G401.6 (cell line): ENCODE measurements around the gene CGAS.
"Not testable (repeated sequence)": the region's sequence is repeated elsewhere in the genome, so short reads cannot be mapped to it uniquely, and the experiment has no call there.

Experiments
- FAIRE-seq: peaks from 2 replicates; lab custom pipeline; 2012; peaks lifted over from hg19 to GRCh38; lab: Jason Lieb, UNC

CGAS gene

GRCh38 chr6:73394577-73395354, 57.3 kb downstream of the CGAS start, which contains the start of gene DDX43:
Gene DDX43 (plus strand): TSS chr6:73394828. CDS start chr6:73394906, 78 bp downstream.
- FAIRE-seq: no peak

DNA sequence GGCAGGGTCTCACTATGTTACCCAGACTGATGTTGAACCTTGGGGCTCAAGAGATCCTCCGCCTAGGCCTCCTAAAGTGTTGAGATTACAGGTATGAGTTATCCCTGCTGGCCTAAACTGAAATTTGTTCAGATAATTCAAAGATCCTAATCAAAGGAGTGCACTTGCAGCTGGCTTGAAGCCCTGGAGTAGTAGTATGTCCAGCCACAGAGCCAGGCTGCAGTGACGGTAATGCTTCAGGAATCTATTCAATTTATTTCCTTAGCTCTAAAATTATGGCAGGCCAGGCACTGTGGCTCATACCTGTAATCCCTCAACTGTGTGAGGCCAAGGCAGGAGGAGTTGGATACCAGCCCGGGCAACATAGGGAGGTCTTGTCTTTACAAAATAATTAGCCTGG, 58.8 kb downstream of the CGAS start:
- no peak for FAIRE-seq

- not testable (repeated sequence) for FAIRE-seq
These were observed 59.9 kb downstream of the CGAS start for GRCh38 chr6:73392188-73392587.

DNA sequence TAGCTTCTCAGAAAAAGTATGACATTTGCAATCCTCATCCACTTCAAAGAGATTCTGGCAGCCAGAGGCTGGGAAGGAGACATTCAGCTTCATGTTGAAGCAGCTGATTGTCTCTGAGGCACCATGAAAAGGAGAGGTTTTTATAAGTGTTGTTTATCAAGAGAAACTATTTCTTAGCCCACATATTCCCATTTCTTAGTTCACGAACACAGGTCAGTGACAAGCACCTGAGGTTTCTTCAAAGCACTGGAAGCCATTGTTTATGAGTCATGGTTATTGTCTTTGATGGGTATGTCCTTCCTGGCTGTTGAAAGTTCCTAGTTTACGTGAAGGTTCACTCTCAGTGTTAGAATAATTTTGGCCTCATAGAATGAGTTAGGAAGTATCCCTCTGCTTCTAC, 60.4 kb downstream of the CGAS start:
- FAIRE-seq: no peak

GRCh38 chr6:73389854-73390253, 62.2 kb downstream of the CGAS start:
- FAIRE-seq: no peak

DNA sequence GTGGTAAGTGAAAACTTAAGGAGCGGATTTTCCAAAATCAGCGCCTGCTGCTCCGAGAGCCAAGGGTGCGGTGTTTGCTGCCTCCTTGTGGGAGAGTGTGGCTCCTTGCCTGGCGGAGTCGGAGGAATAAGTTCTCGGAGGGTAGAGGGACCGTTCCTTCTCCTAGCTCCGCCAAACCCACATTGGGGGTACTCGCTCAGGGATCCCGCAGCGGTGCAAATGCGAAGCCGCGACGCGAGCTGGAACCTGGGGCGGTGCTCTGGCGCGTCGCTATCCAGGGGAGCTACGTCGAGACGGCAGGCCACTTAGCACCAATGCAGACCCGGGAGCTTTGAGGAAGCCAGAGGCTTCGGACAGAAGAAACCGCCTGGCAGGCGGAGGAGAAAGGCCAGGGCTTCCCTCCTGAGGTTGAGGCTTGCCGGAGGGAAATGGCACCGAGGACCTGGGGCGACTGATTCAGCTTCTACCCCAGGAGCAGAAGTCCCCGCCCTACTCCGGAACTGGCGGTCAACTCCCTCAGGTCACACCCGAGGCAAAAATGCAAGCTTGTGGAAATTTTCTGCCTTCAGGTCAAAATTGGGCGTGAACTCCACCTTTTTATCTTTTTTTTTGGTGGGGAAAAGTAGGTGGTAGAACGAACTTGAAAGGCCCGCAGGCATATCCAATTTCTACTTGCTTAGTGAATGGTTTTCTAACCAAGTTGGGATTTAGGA, 63.1 kb downstream of the CGAS start:
- peak; percentile 79 for FAIRE-seq

DNA sequence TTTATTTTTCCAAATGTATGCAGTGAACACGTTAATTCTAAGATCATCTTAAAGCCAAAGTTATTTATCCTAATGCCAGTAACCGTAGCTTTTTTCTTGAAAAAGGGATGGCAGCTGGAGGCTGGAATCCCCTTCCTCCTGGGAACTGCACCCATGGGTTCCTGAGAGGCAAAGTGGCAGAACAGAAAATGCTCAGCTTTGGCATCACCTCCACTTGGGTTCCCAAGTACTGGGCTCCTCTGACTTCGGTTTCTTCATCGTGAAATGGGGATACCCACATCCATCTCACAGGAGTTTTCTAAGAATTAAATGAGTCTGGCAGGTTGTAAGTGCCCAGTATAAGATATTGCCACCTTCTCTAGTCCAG, 63.7 kb downstream of the CGAS start:
- no peak for FAIRE-seq

DNA sequence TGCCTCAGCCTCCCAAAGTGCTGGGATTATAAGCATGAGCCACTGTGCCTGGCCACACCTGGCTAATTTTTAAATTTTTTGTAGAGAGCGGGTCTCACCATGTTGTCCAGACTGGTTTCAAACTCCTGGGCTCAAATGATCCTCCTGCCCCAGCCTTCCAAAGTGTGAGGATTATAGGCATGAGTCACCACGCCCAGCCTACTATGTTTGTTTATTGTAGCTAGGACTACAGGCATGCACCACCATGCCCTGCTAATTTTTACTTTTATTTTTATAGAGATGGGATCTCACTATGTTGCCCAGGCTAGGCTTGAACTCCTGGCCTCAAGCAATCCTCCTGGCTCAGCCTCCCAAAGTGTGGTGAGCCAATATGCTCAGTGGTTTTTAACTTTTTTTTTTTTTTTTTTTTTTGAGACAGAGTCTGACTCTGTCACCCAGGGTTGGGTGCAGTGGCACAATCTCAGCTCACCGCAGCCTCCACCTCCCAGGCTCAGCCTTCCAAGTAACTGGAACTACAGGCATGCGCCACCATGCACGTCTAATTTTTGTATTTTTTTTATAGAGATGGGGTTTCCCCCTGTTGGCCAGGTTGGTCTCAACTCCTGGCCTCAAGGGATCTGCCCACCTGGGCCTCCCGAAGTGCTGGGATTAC, 69.5 kb downstream of the CGAS start:
- no peak for FAIRE-seq

GRCh38 chr6:73381531-73381930, 70.6 kb downstream of the CGAS start:
- FAIRE-seq: not testable (repeated sequence)

- FAIRE-seq: no peak
These were observed 74.9 kb downstream of the CGAS start for GRCh38 chr6:73377225-73377624.

GRCh38 chr6:73375216-73375615, 76.9 kb downstream of the CGAS start:
- FAIRE-seq: no peak
